Peyer's patch (tissue), 4 donors: ENCODE results near the gene AHR. TPM values are rescaled to one million over a fixed set of nuclear protein-coding genes. Genes with fewer than 3 reads are reported as not detected.

Experiments used
- DNase-seq, 3 donors: peaks; one replicate each; pipeline ENCODE4 v3.0.0-alpha.2; 2017 to 2019
- H3K27ac ChIP-seq, 4 donors: fragments of 200-600 bp; sonication (generic); one replicate each; pipeline ENCODE4 v1.5.1; 2016 to 2019
- H3K27me3 ChIP-seq, 2 donors: fragments of 200-600 bp; sonication (generic); one replicate each; pipeline ENCODE4 v1.5.1; 2019
- H3K36me3 ChIP-seq, 3 donors: fragments of 200-600 bp; sonication (generic); one replicate each; pipeline ENCODE4 v1.5.1; 2016 to 2019
- H3K4me1 ChIP-seq, 4 donors: fragments of 200-600 bp; sonication (generic); one replicate each; pipeline ENCODE4 v1.5.1; 2016 to 2019
- H3K4me3 ChIP-seq, 4 donors: fragments of 200-600 bp; sonication (generic); 1 replicate in 3 of 4; 2 replicates in 1 of 4; pipeline ENCODE4 v1.5.1; 2016 to 2019; ENCODE audit warnings: mild to moderate bottlenecking in 1 of 4
- H3K9me3 ChIP-seq, 4 donors: fragments of 200-600 bp; sonication (generic); one replicate each; pipeline ENCODE4 v1.5.1; 2016 to 2019; ENCODE audit warnings: mild to moderate bottlenecking in 1 of 4
- CTCF ChIP-seq, 6 experiments: fragments of 450-650 bp in 4 of 6; fragments of 200-600 bp in 2 of 6; sonication (generic) in 1 of 6; IDR thresholded peaks; one replicate each; pipeline ENCODE4 v1.5.1; 2017 to 2019; ENCODE audit warnings: antibody characterized with exemption in 6 of 6, mild to moderate bottlenecking in 3 of 6, moderate library complexity in 1 of 6
- POLR2A ChIP-seq, 2 donors: fragments of 450-650 bp; IDR thresholded peaks; one replicate each; pipeline ENCODE4 v1.5.1; 2017; ENCODE audit warnings: antibody characterized with exemption in 2 of 2, mild to moderate bottlenecking in 2 of 2, moderate library complexity in 2 of 2
- total RNA-seq, 4 donors: library from RNA; depleted of rRNA; stranded (reverse); fragments of >200 nt; gene quantifications; one replicate each; pipeline ENCODE4 v1.1.0, GENCODE V29; 2016

Gene AHR
- total RNA-seq, 4 donors from 2014 or later = 24.3 to 110 (median 39.4) TPM

GRCh38 chr7:17304926-17305325 is 6.5 kb downstream of the AHR start:
- no peak for TF ChIP-seq CTCF (IDR thresholded peaks at IDR 0.05)
- TF ChIP-seq POLR2A (IDR thresholded peaks at IDR 0.05) = no peak
- peak overlapping the region in 2 of 4 donors; percentile 54 to 55 for H3K27ac ChIP-seq
- no peak for DNase-seq
- H3K4me3 ChIP-seq = peak overlapping the region in 2 of 4 donors; percentile 2 to 8
- H3K27me3 ChIP-seq = no peaks in the 10 kb centered on the region
- H3K36me3 ChIP-seq = peaks cover 0 to 1% (median 0%) of the 10 kb centered on the region in 3 donors
- H3K9me3 ChIP-seq = no peaks in the 10 kb centered on the region
- H3K4me1 ChIP-seq = peaks cover 0 to 43% (median 0%) of the 10 kb centered on the region in 4 donors

- Histone ChIP-seq H3K36me3 (peaks cover 0 to 8% (median 0%) of the 10 kb centered on the region in 3 donors), H3K4me1 (peaks cover 0 to 42% (median 0%) of the 10 kb centered on the region in 4 donors), H3K4me3 (peak overlapping the region in 2 of 4 donors; percentile 2 to 8)
These were observed 7.1 kb downstream of the AHR start for GRCh38 chr7:17305387-17306171.

GRCh38 chr7:17307000-17307399 is 8.5 kb downstream of the AHR start:
- H3K27me3 ChIP-seq = no peaks in the 10 kb centered on the region
- peak overlapping the region in 1 of 4 donors; percentile 7 for H3K4me3 ChIP-seq
- H3K9me3 ChIP-seq = no peaks in the 10 kb centered on the region
- peak overlapping the region in 2 of 4 donors; percentile 42 to 55 for H3K27ac ChIP-seq
- peaks cover 0 to 22% (median 0%) of the 10 kb centered on the region in 3 donors for H3K36me3 ChIP-seq
- no peak for DNase-seq
- H3K4me1 ChIP-seq = peaks cover 0 to 34% (median 0%) of the 10 kb centered on the region in 4 donors
- TF ChIP-seq CTCF (IDR thresholded peaks at IDR 0.05) (no peak), POLR2A (IDR thresholded peaks at IDR 0.05) (no peak)

More at GRCh38 chr7:17305387-17306171, 7.1 kb downstream of the AHR start:
- DNase-seq = no peak
- no peaks in the 10 kb centered on the region for H3K27me3 ChIP-seq
- no peak for TF ChIP-seq POLR2A (IDR thresholded peaks at IDR 0.05)
- no peak for TF ChIP-seq CTCF (IDR thresholded peaks at IDR 0.05)
- H3K9me3 ChIP-seq = no peaks in the 10 kb centered on the region
- peak overlapping the region in 2 of 4 donors; percentile 54 to 55 for H3K27ac ChIP-seq

- Histone ChIP-seq H3K9me3 (no peaks in the 10 kb centered on the region), H3K4me1 (peaks cover 0 to 34% (median 0%) of the 10 kb centered on the region in 4 donors), H3K36me3 (peaks cover 0 to 28% (median 0%) of the 10 kb centered on the region in 3 donors), H3K27me3 (no peaks in the 10 kb centered on the region), H3K4me3 (peak overlapping the region in 1 of 4 donors; percentile 7), H3K27ac (peak overlapping the region in 2 of 4 donors; percentile 42 to 55)
- no peak for DNase-seq
- TF ChIP-seq POLR2A (IDR thresholded peaks at IDR 0.05) = no peak
- TF ChIP-seq CTCF (IDR thresholded peaks at IDR 0.05) = no peak
These were observed 9.1 kb downstream of the AHR start for GRCh38 chr7:17307558-17307957.

- H3K4me1 ChIP-seq = peaks cover 0 to 34% (median 0%) of the 10 kb centered on the region in 4 donors
- H3K36me3 ChIP-seq = peaks cover 0 to 33% (median 0%) of the 10 kb centered on the region in 3 donors
- H3K9me3 ChIP-seq = no peaks in the 10 kb centered on the region
- H3K27ac ChIP-seq = peak overlapping the region in 2 of 4 donors; percentile 42 to 55
- no peak for TF ChIP-seq POLR2A (IDR thresholded peaks at IDR 0.05)
- no peak for TF ChIP-seq CTCF (IDR thresholded peaks at IDR 0.05)
- DNase-seq = no peak
- H3K27me3 ChIP-seq = no peaks in the 10 kb centered on the region
- no peak overlapping the region for H3K4me3 ChIP-seq
These were observed 9.7 kb downstream of the AHR start for GRCh38 chr7:17307969-17308648.
